BJ (cell line): ENCODE measurements around the gene UNC13D. TPM values are rescaled to one million over a fixed set of nuclear protein-coding genes. Genes with fewer than 3 reads are reported as not detected.

Experiments
- CTCF ChIA-PET: fragments of 350-600 bp; formaldehyde crosslinking; extraction: SDS; loops from one replicate; lab custom pipeline; 2021; ENCODE audit warnings: antibody characterized with exemption, inconsistent platforms; lab: Yijun Ruan, JAX
- POLR2A ChIA-PET: fragments of 300-600 bp; sonication (Branson Sonifier 250); formaldehyde crosslinking; extraction: SDS; loops from one replicate; lab custom pipeline; 2021; ENCODE audit warnings: antibody characterized with exemption; lab: Charles Lee
- DNase-seq: peaks from one replicate; pipeline ENCODE4 v3.0.0-alpha.2; 2011; ENCODE audit warnings: low read depth
- H3K27me3 ChIP-seq: 2 replicates; pipeline ENCODE4 v1.6.0; 2011; ENCODE audit warnings: low read length; ENCODE audit not compliant: control insufficient read depth, insufficient read depth
- H3K36me3 ChIP-seq: 2 replicates; pipeline ENCODE4 v1.5.1; 2011; ENCODE audit warnings: low read length; ENCODE audit not compliant: control insufficient read depth, insufficient read depth
- H3K4me3 ChIP-seq: 2 replicates; pipeline ENCODE4 v1.5.1; 2011; ENCODE audit warnings: low read depth, mild to moderate bottlenecking, control low read depth, low read length
- polyA plus RNA-seq: library from polyadenylated mRNA; depleted of rRNA; stranded (reverse); fragments of >200 nt; gene quantifications from 2 replicates; pipeline ENCODE4 v1.2.3, GENCODE V29; 2011
- TF ChIP-seq, protein P1 (sequence below): IDR thresholded peaks from 2 replicates; pipeline ENCODE4 v1.5.1; 2011; ENCODE audit warnings: low read depth, mild to moderate bottlenecking, control low read depth, inconsistent platforms, low read length, moderate library complexity; ENCODE audit not compliant: insufficient read depth

UNC13D gene
- polyA plus RNA-seq, 1 experiment = 0.40 TPM

DNA sequence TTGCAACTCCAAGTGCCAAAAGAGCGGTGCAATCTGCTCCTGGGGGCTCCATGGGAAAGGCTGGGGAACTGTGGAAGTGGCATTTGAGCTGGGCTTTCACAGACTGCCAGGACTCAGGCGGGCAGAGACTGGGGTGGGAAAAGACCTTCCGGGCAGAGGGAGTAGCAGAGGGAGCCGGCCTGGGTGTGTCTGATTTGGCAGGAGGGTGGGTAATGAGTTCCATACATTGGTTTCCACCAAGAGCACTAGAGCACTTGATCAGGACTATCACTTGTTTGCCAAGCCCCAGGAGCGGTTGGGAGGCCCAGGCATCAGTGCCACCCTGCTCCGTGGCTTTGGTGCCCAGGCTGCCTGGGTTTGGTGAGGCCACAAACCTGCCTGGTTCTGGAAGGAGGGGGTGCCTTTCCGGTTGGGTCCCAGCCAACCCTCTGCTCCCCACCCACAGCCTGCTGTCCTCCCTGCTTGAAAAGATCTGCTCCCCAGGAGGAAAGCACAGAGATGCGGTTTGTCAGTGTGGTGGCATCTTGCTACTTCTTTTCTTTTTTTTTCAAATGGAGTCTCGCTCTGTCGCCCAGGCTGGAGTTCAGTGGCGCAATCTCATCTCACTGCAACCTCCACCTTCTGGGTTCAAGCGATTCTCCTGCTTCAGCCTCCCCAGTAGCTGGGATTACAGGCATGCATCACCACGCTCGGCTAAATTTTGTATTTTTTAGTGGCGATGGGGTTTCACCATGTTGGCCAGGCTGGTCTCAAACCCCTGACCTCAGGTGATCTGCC lies 37.7 kb upstream of the UNC13D start:
- Histone ChIP-seq H3K36me3 (no peaks in the 10 kb centered on the region), H3K27me3 (peaks cover 2% of the 10 kb centered on the region; the same call in 1 of the 2 replicates), H3K4me3 (no peak overlapping the region)
- TF ChIP-seq, protein P1, sequence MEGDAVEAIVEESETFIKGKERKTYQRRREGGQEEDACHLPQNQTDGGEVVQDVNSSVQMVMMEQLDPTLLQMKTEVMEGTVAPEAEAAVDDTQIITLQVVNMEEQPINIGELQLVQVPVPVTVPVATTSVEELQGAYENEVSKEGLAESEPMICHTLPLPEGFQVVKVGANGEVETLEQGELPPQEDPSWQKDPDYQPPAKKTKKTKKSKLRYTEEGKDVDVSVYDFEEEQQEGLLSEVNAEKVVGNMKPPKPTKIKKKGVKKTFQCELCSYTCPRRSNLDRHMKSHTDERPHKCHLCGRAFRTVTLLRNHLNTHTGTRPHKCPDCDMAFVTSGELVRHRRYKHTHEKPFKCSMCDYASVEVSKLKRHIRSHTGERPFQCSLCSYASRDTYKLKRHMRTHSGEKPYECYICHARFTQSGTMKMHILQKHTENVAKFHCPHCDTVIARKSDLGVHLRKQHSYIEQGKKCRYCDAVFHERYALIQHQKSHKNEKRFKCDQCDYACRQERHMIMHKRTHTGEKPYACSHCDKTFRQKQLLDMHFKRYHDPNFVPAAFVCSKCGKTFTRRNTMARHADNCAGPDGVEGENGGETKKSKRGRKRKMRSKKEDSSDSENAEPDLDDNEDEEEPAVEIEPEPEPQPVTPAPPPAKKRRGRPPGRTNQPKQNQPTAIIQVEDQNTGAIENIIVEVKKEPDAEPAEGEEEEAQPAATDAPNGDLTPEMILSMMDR = no peak
- CTCF ChIA-PET = interaction anchor here (0.9 to 1.0 kb wide), 2 partner anchors 26 to 248 kb away, joined by 3 to 4 read pairs; partner anchors contain the start of genes SMIM5 and WBP2
- no peak for DNase-seq
- POLR2A ChIA-PET = no interaction called here

DNA sequence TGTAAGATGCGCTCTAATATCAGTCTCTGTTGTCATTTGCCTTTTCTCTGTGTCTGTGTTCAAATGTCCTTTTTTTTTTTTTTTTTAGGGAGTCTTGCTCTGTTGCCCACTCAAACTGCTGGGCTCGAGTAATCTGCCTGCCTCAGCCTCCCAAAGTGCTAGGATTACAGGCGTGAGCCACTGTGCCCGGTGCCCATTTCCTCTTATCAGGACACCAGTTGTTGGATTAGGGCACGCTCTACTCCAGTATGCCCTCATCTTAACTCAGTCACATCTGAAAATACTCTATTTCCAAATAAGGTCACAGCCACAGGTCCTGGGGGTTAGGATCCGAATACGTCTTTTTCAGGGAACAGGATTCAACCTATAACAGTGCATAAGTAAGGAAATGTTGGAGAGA lies 36.1 kb upstream of the UNC13D start:
- Histone ChIP-seq H3K4me3 (no peak overlapping the region), H3K36me3 (no peaks in the 10 kb centered on the region), H3K27me3 (peaks cover 2% of the 10 kb centered on the region; the same call in 1 of the 2 replicates)
- ChIA-PET POLR2A (no interaction called here), CTCF (interaction anchor here (0.7 to 6.6 kb wide), 3 partner anchors 16 to 31 kb away, joined by 4 to 58 read pairs (median 4); partner anchors contain the start of genes TRIM65 and WBP2)
- DNase-seq = no peak
- TF ChIP-seq, protein P1 = no peak

DNA sequence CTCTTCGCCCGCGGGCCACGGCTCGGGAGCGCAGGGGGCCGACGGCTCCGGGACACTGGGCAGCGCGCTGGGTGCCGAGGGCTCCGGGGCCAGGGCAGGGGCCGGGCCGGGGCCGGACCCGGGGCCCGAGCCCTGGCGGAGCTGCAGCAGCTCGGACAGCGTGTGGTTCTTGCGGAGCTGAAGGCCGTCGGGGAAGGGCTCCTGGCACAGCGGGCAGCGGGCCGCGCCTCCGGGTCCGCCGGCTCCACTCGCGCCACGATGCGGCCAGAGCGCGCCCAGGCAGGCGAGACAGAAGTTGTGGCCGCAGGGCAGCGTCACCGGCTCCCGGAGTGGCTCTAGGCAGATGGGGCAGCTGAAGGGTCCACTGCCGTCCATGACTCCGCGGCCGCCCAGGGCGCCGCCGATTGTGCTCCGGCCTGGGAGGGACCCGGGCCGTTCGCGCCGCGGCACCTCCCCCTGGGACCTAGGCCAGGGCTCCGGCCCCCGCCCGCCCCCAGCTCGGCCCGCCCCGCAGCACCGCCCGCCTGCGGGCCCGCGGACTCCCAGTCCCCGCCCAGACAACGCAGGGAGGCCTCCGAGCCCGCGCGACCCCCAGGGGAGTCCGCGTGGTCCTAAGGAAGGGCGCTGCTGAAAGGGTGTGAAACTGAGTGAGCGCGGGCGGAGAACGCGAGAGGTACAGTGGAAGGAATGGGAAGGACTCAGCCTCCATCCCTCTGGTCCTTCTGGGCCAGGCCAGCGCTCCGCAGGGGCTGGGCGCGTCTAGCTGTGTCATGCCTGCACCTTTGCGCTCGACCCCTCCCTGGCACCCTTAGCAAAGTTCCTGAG lies 34.2 kb upstream of the UNC13D start, which contains the start of gene TRIM47:
TRIM47 (minus strand) TSS at position 408 of the 825 bp plus-strand sequence; CDS start at position 375, 33 bp downstream.
- CTCF ChIA-PET = interaction anchor here (0.7 to 6.6 kb wide), 14 partner anchors 9 to 518 kb away, joined by 3 to 58 read pairs (median 4); partner anchors contain the start of genes TRIM65 and WBP2

DNA sequence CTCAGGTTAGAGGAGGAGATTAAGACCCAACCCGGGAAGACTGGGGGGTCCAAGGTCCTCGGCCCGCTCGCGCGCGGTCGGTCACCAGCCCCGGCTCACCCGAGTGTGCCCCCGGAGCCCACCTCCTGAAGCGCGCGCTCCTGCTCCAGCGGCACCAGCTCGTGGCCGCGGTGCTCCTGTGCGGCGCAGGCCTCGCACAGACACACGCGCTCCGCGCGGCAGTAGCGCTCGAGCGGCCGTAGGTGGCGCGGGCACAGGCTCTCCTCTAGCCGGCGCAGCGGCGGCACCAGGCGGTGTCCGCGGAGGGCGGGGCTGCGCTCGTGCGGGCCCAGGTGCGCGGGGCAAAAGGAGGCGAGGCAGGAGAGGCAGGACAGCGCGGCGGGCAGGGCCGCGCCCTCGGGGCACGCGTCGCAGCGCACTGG lies 33.6 kb upstream of the UNC13D start:
- CTCF ChIA-PET = interaction anchor here (0.6 to 6.6 kb wide), 19 partner anchors 10 to 519 kb away, joined by 3 to 58 read pairs (median 4); partner anchors contain the start of genes TRIM65 and WBP2
- TF ChIP-seq, protein P1 = peak; percentile 35
- Histone ChIP-seq H3K27me3 (peaks cover 2% of the 10 kb centered on the region; the same call in 1 of the 2 replicates), H3K36me3 (no peaks in the 10 kb centered on the region), H3K4me3 (peak overlapping the region; percentile 31)
- POLR2A ChIA-PET = interaction anchor here (1.5 kb wide), 1 partner anchor 98 kb away, joined by 5 read pairs; no protein-coding TSS in a partner anchor
- no peak for DNase-seq

More for the DNA sequence above, 34.2 kb upstream of the UNC13D start, which contains the start of gene TRIM47:
- POLR2A ChIA-PET = interaction anchor here (1.5 kb wide), 1 partner anchor 98 kb away, joined by 5 read pairs; no protein-coding TSS in a partner anchor
- no peak for DNase-seq
- TF ChIP-seq, protein P1 = peak; percentile 39
- Histone ChIP-seq H3K4me3 (peak within 1 kb of the TSS; percentile 31), H3K27me3 (peaks cover 2% of the 10 kb centered on the region; the same call in 1 of the 2 replicates), H3K36me3 (no peaks in the 10 kb centered on the region)
